ENCODE measurements around the gene MAPK8IP3.
"Not testable (repeated sequence)": the region's sequence is repeated elsewhere in the genome, so short reads cannot be mapped to it uniquely, and the experiment has no call there.

The MAPK8IP3 gene

DNA sequence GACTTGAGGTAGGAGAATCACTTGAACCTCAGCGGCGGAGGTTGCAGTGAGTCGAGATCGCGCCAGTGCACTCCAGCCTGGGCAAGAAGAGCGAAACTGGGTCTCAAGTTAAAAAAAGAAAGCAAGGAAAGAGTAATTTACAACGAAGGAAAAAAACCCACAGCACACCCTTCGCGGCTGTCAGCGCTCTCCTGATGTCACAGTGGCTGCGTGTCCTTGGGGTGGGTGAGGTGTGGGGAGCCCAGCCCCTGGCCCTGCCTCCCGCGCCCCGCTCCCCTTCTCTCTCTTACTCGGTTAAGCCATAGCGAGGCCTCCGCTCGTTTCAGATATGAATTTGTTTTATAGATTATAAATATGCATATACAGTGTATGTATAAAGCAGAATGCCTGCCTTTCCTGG, 28.7 kb upstream of the MAPK8IP3 start:
- no peak for DNase-seq (ENCODE audit: low read depth, low spot score)

DNA sequence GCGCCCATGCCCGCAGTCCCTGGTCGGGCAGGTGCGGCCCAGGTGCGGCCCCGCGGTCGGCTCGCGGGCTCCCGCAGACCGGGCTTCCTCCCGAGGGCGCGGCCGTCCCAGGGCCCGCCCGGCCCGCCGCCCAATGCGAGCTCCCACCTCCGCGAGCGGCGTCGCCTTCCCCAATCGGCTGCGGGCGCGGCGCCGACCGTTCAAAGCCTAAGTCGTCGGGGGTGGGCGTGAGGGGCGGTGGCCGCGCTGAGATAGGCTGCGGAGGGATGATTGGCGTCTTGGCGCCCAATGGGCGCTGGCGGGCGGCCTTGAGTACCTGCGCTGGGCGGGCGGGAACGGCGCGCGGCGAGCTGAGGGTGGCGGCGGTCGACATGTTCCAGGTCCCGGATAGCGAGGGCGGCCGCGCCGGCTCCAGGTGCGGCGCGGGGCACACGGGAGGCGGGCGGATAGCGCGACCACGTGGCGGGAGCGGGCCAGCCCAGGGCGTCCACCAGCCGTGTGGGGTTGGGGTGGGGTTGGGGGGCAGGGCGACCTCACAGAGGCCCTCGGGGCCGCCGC, 28.0 kb upstream of the MAPK8IP3 start, which contains the start of gene JPT2:
JPT2 (plus strand) TSS at position 338 of the 558 bp plus-strand sequence; CDS start at position 372, 34 bp downstream.
- DNase-seq (ENCODE audit: low read depth, low spot score) = peak; percentile 91

DNA sequence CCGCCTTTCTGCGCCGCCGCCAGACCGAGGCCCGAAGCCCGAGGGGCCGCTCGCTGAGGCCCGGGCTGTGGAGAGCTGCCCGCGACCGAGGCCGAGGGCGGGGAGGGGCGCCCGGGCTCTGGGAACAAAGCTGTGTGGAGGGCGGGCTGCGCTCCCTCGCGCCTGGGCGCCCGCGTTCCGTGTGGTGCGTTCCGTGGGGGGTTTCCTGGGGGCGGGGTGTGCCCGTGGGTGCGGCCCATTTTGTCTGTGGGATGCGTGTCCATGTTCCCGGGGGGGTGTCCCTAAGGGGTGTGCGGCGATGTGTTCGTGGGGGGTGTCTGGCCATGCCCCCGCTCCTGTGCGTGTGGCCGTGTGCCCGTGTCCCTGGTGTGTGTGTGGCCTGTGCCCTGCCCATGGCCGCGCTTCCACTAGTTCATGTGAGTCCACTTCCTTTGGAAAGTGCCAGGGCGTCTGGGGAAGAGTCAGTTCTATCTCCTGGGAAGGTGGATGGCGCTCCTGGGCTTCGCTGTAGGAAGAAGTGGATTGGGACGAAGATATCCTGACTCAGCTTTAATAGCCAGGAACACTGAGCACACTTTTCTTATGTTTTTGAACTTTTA, 27.4 kb upstream of the MAPK8IP3 start:
- peak; percentile 22 for DNase-seq (ENCODE audit: low read depth, low spot score)

DNA sequence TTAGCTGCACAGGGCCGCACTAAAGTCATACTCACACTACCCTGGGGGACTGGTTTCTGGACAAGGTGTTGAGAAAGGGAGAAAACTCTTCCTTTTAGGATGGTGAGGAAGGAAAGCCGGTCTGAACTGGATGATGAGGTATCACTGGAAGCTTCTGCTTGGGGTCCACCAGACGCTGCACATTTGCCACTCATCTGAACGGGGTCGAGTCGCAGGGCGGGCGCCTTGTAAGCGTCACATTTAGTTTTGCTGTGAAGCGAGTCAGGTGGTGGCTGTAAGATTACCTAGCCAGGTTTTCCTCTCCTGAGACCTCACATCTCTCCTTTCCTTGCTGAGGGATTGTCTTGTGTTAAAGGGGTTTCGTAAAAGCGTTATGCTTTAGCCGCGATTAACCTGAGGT, 25.6 kb upstream of the MAPK8IP3 start:
- DNase-seq (ENCODE audit: low read depth, low spot score) = no peak

DNA sequence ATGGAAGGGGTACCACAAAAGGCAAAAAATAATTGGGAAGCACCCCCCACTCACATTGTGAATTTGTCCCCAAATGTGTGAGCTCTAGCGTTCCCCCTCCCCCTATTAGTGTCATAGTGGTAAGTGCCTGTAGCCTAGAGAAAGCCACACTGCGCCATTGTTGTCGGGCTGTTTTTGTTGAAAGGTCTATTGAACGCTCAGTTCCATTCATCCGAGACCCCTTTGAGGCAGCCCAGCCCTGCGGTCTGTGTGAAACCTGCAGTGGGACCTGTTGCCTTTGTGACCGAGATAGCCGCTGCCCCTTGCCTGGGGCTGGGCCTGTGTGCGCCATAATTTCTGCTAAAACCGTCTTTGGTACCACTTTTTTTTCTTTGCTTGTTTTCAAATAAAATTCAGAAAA, 25.0 kb upstream of the MAPK8IP3 start:
- DNase-seq (ENCODE audit: low read depth, low spot score) = no peak

DNA sequence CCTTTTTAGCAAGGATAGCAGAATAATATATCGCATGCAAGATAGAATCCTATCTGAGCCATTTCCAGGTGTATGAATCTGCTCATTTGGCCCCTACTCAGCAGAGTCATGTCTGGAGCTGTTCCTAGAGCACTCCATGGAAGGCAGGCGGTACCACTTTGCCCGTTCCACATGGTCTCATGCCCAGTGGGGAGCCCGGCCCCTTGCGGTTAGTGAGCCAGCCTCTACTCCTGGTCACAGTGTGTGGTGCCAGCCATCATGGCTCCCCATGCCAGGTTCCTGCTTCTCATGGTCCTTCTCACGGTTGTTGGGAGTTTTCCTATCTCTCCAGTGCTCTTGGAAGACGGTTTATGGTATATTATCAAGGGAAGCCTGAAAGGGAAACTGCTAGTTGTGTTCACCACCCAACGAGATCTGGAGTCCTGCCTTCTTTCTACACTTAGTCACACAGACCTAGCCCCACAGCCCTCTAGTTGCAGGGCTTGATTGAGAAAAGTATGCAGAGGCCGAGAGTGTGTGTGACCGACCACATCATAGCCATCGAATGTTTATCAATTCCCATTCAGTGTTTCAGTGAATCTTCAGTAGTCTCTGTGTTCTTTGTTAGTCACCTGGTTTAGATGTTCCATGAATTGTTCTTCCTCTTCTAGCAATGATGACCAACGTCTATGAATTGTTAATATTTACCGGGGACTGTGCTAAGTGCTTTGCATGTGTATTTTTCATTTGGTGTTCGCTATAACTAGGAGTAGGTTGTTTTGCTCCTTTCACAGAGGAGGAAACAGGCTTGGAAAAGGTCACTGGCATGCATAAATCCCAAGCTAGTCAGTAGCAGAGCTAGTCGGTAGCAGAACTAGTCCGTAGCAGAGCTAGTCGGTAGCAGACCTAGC, 18.3 kb upstream of the MAPK8IP3 start:
- DNase-seq (ENCODE audit: low read depth, low spot score) = no peak

DNA sequence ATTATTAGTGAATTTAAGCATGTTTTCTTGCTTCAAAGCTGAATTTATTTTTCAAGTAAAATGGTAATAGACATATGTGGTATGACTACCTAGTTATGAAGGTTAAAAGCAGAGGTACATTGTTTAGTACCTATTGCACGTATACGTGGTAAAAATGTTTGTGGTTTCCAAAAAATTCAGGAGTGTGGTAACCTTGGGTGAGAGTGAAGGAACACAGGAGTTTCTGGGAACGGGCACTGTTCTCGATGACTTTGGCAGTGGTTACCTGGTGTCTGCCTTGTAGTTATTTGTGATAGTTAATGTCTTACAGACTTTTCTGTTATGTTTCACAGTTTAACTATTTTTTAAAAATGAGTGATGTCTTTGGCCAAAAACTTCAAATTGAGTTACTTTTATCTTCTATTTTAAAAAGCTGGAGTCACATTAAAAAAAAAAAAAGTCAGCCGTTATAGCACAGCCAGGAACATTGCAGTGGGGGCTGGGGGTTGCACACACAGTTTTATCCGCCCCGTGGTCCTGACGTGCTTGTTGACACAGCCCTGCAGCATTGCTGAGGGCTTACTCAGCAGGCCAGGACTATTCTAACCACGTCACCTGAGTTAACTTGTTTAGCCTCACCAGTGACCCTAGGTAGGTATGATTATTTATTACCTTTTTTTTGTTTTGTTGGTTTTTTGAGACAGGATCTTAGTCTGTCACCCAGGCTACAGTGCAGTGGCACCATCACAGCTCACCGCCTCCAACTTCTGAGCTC, 17.0 kb upstream of the MAPK8IP3 start:
- no peak for DNase-seq (ENCODE audit: low read depth, low spot score)

DNA sequence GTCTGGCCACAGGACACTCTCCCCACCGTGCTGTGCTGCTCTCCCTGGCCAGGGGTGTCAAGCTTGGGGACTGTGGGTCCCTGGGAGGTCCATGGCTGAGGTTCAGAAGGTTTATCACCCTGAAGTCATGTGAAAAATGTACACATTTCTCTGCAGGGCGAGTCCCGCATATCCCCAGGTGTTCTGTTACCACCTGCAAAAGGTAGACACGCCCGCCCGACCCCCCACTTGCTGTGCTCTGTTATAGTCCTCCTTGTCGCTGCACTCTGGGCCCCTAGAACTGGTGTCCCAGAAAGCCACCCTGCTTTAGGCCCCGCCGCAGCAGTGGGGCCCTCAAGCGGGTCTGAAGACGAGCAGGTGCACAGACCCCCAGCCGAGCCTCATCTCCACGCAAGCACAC, 16.1 kb upstream of the MAPK8IP3 start:
- no peak for DNase-seq (ENCODE audit: low read depth, low spot score)

DNA sequence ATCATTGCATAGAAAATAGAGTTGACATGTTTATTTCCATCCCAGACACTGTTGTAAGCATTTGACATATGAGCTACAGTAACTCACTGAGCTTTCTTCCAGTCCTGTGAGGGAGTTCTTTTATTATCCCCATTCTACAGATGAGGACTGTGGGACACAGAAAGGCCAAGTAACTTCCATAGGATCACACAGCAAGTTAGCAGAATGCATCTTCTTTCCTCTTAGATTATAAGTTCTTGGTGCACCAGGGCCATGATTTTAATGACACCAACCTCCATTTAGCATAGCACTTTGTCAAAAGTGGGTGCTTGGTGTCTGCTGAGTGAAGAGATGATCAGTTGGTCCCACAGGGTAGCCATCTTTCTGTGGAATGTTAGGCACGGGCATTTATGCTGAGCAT, 15.2 kb upstream of the MAPK8IP3 start:
- no peak for DNase-seq (ENCODE audit: low read depth, low spot score)

DNA sequence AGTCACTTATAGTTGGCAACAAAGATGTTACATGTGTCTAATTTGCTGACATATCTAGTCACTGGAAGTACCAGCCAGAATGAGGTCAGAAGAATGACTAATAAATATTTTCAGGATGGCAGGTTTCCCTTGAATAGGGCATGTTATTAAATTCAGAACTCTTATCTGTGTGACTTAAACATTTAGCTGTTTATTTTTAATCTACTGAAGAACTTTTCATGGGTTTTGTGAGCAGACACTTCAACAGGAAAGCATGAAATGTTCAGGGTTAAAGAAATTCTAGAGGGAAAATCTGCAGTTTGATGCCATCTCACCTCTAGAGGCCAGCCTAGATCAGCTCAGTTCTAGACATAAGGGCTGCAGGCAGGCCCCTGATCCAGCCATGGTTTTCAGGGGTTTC, 14.7 kb upstream of the MAPK8IP3 start:
- no peak for DNase-seq (ENCODE audit: low read depth, low spot score)

DNA sequence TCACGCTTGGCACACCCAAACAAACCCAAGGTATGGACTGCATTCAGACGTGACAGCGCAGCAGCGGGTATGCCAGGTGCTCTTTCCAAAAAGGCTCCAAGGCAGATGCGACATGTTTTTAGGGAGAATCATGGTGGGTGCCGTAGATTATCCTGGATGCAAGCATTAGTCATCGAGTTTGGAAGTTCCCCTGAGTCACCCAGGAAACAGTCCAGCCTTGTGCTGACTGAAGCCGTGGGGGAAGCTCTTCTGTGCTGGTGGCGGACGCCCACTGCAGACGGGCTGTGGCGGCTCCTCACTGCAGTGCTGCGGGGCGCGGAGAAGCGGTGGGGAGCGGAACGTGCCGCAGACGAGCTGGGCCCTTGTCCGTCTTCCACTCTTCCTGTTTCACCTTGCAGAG, 14.0 kb upstream of the MAPK8IP3 start:
- no peak for DNase-seq (ENCODE audit: low read depth, low spot score)

DNA sequence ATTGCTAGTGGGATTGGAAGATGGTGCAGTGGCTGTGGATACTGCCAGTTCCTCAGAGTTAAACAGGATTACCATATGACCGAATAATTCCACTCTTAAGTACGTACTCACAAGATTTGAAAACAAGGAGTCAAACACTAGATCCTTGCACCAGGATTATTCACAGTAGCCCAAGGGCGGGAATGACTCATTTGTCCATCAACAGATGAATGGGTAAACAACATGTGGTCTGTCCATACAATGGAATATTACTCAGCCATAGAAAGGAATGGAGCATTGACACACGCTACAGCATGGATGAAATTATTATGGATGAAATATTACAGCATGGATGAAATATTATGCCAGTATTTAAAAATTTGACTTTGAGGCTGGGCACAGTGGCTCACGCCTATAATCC, 9.1 kb upstream of the MAPK8IP3 start:
- no peak for DNase-seq (ENCODE audit: low read depth, low spot score)

DNA sequence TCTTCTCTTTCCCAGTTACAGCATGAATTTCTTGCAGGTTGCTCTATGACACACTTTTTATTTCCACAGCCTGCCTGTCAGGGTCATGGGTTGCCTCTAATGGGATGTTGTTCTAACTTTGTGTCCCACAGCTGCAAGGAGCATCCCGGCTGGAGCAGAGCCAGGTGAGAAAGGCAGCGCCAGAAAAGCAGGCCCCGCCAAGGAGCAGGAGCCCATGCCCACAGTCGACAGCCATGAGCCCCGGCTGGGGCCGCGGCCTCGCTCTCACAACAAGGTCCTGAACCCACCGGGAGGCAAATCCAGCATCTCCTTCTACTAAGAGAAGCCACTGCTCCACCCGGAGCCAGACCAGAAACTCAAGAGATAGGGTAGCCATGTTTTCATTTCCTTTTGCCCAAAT, 7.3 kb upstream of the MAPK8IP3 start:
- no peak for DNase-seq (ENCODE audit: low read depth, low spot score)

DNA sequence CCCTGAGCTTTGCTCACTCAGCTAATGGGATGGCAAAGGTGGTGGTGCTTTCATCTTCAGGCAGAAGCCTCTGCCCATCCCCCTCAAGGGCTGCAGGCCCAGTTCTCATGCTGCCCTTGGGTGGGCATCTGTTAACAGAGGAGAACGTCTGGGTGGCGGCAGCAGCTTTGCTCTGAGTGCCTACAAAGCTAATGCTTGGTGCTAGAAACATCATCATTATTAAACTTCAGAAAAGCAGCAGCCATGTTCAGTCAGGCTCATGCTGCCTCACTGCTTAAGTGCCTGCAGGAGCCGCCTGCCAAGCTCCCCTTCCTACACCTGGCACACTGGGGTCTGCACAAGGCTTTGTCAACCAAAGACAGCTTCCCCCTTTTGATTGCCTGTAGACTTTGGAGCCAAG, 5.7 kb upstream of the MAPK8IP3 start:
- no peak for DNase-seq (ENCODE audit: low read depth, low spot score)

DNA sequence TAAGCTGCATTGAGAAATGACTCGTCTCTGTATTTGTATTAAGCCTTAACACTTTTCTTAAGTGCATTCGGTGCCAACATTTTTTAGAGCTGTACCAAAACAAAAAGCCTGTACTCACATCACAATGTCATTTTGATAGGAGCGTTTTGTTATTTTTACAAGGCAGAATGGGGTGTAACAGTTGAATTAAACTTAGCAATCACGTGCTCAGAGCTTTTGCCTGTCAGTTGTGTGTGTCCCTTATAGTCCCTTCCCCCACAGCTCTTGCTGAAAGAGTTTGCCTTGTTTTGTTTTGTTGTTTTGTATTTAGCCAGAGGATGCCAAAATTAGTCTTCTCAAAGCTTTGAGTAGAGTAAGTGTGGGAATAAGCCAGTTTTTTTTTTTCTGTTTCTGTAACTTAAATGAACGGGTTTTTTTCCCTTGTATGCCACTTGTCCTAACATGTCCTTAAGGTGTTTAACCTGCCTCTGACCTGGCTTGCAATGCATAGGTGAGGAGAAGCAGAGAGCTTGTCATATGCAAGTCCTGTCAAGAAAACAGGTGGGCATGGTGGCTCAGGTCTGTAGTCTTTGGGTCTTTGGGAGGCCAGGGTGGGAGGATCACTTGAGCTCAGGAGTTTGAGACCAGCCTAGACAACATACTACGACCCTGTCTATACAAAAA, 4.6 kb upstream of the MAPK8IP3 start:
- DNase-seq (ENCODE audit: low read depth, low spot score) = no peak

DNA sequence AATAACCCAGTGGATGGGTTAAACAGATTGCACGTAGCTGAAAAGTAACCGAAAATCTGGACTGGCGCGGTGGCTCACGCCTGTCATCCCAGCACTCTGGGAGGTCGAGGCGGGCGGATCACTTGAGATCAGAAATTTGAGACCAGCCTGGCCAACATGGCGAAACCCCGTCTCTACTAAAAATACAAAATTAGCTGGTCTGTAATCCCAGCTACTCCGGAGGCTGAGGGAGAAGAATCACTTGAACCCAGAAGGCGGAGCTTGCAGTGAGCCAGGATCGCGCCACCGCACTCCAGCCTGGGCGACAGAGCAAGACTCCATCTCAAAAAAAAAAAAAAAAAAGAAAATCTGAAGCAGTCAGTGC, 689 bp upstream of the MAPK8IP3 start:
- not testable (repeated sequence) for DNase-seq (ENCODE audit: low read depth, low spot score)

DNA sequence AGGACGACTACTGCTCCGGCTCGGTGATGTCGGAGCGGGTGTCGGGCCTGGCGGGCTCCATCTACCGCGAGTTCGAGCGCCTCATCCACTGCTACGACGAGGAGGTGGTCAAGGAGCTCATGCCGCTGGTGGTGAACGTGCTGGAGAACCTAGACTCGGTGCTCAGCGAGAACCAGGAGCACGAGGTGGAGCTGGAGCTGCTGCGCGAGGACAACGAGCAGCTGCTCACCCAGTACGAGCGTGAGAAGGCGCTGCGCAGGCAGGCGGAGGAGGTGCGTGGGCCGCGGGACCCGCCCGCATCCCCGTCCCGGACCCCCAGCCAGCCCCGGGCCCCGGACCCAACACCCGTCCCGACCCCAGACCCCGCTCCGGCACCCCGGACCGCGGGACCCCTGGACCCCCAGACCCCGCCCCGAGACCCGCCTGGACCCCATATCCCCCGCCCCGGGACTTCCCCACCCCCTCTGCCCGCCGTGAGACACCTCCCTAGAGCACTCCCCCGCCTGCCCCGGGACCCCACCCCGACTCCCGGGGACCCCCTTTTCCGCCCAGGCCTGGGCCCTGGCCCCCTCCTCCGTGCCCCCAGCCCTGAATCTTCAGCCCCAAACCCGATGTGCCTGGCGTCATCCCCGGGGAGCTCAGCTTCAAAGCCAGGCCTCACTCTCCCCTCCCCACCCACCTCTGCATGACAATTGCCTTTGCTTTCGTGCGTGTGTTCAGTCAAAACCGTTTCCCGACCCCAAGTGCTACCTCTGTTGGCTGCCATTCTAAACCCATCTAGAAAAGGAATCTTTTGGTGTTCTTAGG, 594 bp downstream of the MAPK8IP3 start:
- no peak for DNase-seq (ENCODE audit: low read depth, low spot score)

DNA sequence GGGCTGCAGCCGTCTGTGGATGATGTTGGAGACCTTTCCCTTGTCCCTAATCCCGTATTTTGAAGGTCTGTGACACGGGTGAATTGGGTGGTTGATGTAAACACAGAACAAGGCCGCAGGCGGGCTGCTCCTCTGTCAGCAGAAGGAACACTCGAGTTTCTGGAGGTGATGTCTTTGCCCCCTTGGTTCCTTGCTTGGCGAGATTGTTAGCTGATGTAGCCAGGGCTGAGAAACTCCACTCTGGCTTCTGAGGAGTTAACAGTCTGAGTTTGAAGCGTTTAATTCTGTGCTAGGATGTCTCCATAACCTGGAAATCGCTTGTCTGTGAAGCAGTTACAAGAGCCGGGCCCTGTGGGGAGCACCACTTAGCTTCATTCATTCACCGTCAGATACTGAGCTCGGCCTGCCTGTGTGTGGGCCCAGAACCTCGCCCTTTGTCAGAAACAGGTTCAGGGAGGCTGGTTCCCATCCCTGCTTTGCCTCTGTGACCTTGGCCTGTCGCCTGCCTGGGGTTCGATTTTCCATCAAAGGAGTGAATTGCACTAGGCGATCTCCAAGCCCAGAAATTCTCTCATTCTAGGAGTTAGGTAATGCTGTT, 1.3 kb downstream of the MAPK8IP3 start:
- no peak for DNase-seq (ENCODE audit: low read depth, low spot score)

DNA sequence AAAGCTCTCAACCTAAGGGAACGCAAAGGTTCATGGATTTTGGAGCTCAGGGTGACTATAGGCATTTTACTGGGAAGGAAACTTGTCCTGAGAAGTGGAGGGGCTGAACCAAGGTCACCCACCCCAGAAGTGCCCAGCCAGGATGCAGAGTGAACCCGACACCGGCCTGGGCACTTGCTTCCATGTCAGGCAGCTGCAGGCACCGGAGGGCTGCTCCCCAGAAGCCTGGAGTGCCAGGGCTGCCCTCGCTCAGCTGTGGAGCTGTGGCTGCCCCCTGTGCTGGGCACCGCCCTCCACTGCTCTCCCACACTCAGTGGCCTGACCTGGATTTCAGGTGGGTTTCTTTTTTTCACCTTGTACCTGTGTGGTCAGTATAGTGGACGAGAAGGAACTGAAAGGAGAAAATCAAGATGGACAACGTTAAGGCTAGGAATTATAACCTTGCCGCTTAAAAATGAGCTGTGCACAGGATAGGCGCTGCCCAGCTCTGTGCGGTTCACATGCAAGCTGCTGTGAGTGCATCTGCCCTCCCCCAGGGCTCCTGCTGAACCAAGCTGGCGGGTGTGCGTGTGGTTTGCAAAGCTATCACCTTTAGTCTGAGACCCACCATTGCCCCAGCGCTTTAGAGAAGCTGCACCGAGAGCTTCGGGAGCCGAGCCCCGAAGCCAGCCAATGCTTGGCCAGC, 2.2 kb downstream of the MAPK8IP3 start:
- DNase-seq (ENCODE audit: low read depth, low spot score) = no peak

DNA sequence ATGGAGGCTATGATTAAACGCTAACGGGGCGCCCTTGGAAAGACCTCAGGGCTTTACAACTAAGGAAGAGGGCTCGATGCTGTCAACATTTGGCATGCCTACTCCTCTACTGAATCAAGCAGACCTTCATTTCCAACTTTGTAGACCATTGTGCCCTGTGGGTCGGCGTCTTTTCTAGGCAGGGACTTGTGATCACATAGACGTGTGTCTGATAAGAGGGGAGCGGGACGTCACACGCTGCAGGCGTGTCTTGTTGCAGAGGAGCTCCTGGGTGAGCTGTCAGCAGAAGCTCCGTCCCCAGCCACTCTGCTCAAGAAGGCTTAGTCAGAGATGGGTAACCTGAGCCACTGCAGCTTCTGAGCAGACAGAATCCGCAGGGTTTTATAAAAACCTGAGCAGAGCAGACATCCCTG, 2.8 kb downstream of the MAPK8IP3 start:
- no peak for DNase-seq (ENCODE audit: low read depth, low spot score)

Measured in activated CD4-positive, CD25-positive, alpha-beta regulatory T cell treated with anti-CD3 and anti-CD28 coated beads, Interleukin-2, amount 50 U/mL, for 16 hours (primary cell).